Endothelial cell of umbilical vein (primary cell): Measurements from ENCODE around the gene WDR7.

Experiments used
- CTCF ChIP-seq, 2 donors: IDR thresholded peaks; 1 replicate in 1 of 2; 2 replicates in 1 of 2; pipeline ENCODE4 v1.5.1; 2011; ENCODE audit warnings: low read length in 2 of 2, mild to moderate bottlenecking in 2 of 2, moderate library complexity in 2 of 2, control low read depth in 1 of 2, inconsistent platforms in 1 of 2, low read depth in 1 of 2; ENCODE audit not compliant: insufficient read depth in 1 of 2; ENCODE audit errors: extremely low read depth in 1 of 2
- EZH2 ChIP-seq: IDR thresholded peaks from 2 replicates; pipeline ENCODE4 v1.6.1; 2012; ENCODE audit warnings: borderline replicate concordance, low read depth, mild to moderate bottlenecking, moderate library complexity, low read length, inconsistent platforms; ENCODE audit not compliant: severe bottlenecking
- MAX ChIP-seq: IDR thresholded peaks from 2 replicates; pipeline ENCODE4 v1.6.1; 2011; ENCODE audit not compliant: insufficient read depth, insufficient read length

- TF ChIP-seq MAX (no peak), EZH2 (no peak), CTCF (IDR thresholded peaks at IDR 0.05; ENCODE audit: extremely low read depth in 1 of 2, insufficient read depth in 1 of 2, low read depth in 1 of 2, low read length in 2 of 2) (no peak)
Observed at GRCh38 chr18:56900195-56901094, 249.3 kb downstream of the WDR7 start.
